ENCODE data around the gene OPRM1.

OPRM1 gene

GRCh38 chr6:154261688-154262397, 222.8 kb downstream of the OPRM1 start:
- DNase-seq (ENCODE audit: low read depth): no peak
- TF ChIP-seq, protein P1, sequence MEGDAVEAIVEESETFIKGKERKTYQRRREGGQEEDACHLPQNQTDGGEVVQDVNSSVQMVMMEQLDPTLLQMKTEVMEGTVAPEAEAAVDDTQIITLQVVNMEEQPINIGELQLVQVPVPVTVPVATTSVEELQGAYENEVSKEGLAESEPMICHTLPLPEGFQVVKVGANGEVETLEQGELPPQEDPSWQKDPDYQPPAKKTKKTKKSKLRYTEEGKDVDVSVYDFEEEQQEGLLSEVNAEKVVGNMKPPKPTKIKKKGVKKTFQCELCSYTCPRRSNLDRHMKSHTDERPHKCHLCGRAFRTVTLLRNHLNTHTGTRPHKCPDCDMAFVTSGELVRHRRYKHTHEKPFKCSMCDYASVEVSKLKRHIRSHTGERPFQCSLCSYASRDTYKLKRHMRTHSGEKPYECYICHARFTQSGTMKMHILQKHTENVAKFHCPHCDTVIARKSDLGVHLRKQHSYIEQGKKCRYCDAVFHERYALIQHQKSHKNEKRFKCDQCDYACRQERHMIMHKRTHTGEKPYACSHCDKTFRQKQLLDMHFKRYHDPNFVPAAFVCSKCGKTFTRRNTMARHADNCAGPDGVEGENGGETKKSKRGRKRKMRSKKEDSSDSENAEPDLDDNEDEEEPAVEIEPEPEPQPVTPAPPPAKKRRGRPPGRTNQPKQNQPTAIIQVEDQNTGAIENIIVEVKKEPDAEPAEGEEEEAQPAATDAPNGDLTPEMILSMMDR (IDR thresholded peaks at IDR 0.05; ENCODE audit: insufficient read depth, low read depth, low read length, missing control alignments): no peak
- H3K4me3 ChIP-seq (ENCODE audit: low read depth, low read length): no peak overlapping the region

DNA sequence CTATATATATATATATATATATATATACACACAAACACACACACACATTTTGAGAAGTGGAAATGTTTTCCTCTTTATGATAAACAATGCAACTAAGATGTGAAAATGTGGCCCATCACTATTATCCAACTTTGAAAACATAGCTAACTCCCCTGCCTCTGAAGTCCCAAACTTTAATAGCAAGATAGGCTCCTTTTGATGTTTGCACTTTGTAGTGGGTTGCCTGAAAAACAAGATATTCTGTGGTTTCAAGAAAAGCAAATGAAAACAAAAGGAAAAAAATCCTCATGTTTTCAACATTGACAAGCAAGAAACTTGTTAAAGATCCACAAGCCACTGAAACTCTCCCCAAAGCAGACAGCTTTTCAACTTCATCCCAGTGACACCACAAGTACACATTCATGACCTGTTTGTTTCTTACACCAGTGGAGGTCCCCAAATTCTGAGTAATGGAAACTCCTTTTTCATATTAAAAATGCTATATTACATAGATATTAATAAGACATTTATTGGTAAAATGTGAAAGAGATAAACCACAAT, 227.6 kb downstream of the OPRM1 start:
- TF ChIP-seq, protein P1 (IDR thresholded peaks at IDR 0.05; ENCODE audit: insufficient read depth, low read depth, low read length, missing control alignments): no peak
- no peak overlapping the region for H3K4me3 ChIP-seq (ENCODE audit: low read depth, low read length)
- peak; percentile 47 for DNase-seq (ENCODE audit: low read depth)

DNA sequence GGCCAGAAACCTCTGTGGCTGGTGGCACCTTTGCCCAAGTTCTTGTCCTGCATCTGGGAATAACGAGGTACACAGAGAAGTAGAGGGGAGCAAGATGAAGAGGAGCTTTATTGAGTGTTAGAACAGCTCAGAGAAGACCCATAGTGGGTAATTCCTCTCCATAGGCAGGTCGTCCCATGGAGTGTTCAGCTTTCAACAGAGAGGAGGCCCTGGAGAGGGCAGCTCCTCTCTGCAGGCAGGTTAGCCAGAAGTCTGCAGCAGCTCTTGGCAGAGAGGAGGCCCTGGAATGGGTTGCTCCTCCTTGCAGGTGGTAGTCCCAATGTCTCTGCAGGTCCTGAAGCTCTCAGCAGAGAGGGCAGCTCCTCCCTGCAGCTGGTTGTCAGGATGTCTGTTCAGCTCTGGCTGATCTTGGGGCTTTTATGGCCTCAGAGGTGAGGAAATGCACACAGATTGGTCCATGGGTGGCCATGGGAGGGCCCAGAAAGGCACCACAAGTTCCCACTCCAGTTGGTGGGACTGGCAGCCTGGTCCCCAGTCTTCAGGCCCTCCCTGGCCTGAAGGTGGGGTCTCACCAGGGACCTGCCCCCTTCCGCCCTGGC, 228.6 kb downstream of the OPRM1 start:
- no peak for DNase-seq (ENCODE audit: low read depth)
- TF ChIP-seq, protein P1 (IDR thresholded peaks at IDR 0.05; ENCODE audit: insufficient read depth, low read depth, low read length, missing control alignments): no peak
- no peak overlapping the region for H3K4me3 ChIP-seq (ENCODE audit: low read depth, low read length)

- H3K4me3 ChIP-seq (ENCODE audit: low read depth, low read length): no peak overlapping the region
- DNase-seq (ENCODE audit: low read depth): no peak
- TF ChIP-seq, protein P1 (IDR thresholded peaks at IDR 0.05; ENCODE audit: insufficient read depth, low read depth, low read length, missing control alignments): no peak
These were observed 229.4 kb downstream of the OPRM1 start for GRCh38 chr6:154268486-154268885.

- TF ChIP-seq, protein P1 (IDR thresholded peaks at IDR 0.05; ENCODE audit: insufficient read depth, low read depth, low read length, missing control alignments): no peak
- DNase-seq (ENCODE audit: low read depth): no peak
- H3K4me3 ChIP-seq (ENCODE audit: low read depth, low read length): no peak overlapping the region
These were observed 235.1 kb downstream of the OPRM1 start for GRCh38 chr6:154274168-154274567.

DNA sequence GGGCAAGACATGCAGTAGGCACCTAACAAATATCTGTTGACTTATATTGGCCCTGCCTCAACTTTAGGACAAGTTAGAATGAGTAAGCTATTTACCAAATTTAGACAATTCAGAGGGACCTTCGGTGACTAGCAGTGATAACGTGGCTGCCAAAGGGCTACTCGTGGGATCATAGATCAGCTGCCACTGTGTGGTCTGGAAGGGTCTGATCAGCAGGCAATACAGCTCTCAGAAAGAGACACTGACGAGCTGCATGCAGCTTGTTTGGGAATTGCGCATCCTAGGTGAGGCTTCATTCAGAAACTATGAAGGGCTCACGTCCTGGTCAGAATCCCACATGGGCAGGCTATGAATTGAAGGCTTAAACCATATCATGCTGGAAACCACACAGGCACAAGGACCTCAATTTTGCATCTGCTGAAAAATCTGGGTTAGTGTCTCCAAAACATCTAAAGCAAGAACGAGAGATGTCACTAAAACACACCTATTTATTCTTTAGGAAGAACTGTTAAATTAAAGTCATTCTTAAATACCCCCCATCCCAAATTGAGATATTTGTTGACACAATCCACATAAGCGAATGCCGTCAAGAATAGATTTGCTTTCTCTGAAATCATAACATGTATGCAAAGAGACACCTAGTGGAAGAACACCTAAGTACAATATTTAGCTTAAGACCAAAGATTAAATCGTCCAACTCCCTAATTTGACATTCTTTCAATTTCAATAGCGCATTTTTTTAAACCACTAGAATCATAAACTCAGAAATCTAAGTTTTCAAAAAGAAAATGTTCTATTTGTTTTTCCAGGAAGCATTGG, 238.0 kb downstream of the OPRM1 start:
- TF ChIP-seq, protein P1 (IDR thresholded peaks at IDR 0.05; ENCODE audit: insufficient read depth, low read depth, low read length, missing control alignments): peak; percentile 37
- DNase-seq (ENCODE audit: low read depth): peak; percentile 65
- H3K4me3 ChIP-seq (ENCODE audit: low read depth, low read length): no peak overlapping the region
